Cardiac fibroblast (primary cell): Measurements from ENCODE around the gene LRMDA.

Experiments used
- DNase-seq, 2 donors: peaks; one replicate each; pipeline versions ENCODE4 v3.0.0 to v3.0.0-alpha.2; 2010; ENCODE audit warnings: low read depth in 2 of 2
- H3K4me3 ChIP-seq, 2 donors: replicated peaks in 1 of 2; 1 replicate in 1 of 2; 2 replicates in 1 of 2; pipeline ENCODE4 v1.5.1; 2011; ENCODE audit warnings: low read depth in 2 of 2, low read length in 2 of 2, mild to moderate bottlenecking in 2 of 2, moderate library complexity in 1 of 2
- TF ChIP-seq, protein P1 (sequence below): IDR thresholded peaks from one replicate; pipeline ENCODE4 v1.5.1; 2011; ENCODE audit warnings: low read depth, mild to moderate bottlenecking, low read length, inconsistent platforms

The LRMDA gene

DNA sequence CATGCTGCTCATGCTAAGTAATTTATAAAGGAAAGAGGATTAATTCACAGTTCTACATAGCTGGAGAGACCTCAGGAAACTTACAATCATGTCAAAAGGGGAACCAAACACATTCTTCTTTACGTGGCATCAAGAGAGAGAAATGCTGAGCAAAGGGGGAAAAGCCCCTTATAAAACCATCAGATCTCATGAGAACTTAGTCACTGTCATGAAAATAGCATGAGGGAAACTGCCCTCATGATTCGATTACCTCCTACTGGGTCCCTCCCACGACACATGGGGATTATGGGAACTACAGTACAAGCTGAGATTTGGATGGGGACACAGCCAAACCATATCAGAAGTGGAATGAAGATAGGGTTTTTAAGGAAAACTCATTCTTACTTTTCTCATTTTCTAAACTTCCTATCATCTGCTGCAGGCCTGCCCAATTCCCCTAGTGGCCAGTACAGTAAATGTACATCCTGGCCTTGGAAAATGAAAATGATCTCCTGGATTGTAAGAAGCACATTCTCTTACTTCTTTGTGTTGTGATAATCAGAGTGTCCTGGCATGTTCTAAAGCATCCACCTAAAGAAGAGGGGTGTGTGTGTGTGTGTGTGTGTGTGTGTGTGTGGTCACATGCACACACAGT, 421.5 kb downstream of the LRMDA start:
- H3K4me3 ChIP-seq: no peak overlapping the region
- DNase-seq: peak; percentile 2 to 9
- TF ChIP-seq, protein P1, sequence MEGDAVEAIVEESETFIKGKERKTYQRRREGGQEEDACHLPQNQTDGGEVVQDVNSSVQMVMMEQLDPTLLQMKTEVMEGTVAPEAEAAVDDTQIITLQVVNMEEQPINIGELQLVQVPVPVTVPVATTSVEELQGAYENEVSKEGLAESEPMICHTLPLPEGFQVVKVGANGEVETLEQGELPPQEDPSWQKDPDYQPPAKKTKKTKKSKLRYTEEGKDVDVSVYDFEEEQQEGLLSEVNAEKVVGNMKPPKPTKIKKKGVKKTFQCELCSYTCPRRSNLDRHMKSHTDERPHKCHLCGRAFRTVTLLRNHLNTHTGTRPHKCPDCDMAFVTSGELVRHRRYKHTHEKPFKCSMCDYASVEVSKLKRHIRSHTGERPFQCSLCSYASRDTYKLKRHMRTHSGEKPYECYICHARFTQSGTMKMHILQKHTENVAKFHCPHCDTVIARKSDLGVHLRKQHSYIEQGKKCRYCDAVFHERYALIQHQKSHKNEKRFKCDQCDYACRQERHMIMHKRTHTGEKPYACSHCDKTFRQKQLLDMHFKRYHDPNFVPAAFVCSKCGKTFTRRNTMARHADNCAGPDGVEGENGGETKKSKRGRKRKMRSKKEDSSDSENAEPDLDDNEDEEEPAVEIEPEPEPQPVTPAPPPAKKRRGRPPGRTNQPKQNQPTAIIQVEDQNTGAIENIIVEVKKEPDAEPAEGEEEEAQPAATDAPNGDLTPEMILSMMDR: peak; percentile 46

DNA sequence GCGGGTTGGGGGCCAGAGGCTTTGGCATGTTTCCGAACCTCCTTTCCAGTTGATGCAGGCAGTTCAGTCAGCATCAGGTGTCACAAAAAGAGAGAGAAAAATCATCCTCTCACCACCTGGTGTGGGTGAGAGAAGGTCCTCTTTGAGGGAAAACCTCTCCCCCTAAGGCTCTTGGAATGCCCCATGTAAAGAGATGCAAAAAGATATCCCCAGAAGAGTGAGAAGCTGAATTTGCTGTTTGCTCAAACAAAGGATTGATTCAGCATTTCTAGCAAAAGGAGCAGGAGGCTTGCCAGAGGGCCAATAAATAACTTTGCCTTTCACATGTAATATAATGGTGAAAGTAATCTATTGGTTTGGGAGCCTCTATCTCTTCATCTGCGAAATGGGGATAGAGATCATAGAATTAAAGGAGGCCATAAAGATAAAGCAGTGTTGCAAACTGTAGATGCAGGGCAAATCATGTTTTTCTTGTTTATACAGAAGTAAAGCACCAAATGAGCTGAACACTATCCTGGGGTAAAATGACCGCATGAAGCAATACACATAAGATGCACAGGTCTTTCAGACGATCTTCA, 425.9 kb downstream of the LRMDA start:
- H3K4me3 ChIP-seq: no peak overlapping the region
- TF ChIP-seq, protein P1: no peak
- DNase-seq: no peak

DNA sequence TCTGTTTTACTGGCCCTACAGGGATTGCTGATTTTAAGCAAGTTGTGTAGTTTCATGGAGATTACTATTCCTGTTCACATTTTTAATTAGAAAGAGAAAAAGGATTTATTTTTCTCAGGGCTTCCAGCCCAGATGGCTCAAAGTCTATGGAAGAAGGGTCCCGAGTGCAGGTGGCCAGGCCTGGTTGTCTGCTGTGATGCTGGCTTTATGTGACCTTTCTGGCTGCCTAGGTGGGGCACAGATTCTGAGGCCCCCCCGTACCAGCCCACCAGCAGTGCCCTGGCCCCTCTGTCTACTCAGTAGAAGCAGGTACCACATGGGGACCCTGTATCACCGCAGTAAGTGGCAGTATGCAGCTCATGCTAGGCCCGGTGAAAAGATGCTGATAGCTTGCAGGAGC, 426.5 kb downstream of the LRMDA start:
- TF ChIP-seq, protein P1: no peak
- DNase-seq: no peak
- H3K4me3 ChIP-seq: no peak overlapping the region

- DNase-seq: no peak
- TF ChIP-seq, protein P1: no peak
- no peak overlapping the region for H3K4me3 ChIP-seq
These were observed 426.9 kb downstream of the LRMDA start for GRCh38 chr10:75858339-75858738.

- TF ChIP-seq, protein P1: no peak
- H3K4me3 ChIP-seq: no peak overlapping the region
- DNase-seq: no peak
These were observed 427.7 kb downstream of the LRMDA start for GRCh38 chr10:75859141-75859540.

DNA sequence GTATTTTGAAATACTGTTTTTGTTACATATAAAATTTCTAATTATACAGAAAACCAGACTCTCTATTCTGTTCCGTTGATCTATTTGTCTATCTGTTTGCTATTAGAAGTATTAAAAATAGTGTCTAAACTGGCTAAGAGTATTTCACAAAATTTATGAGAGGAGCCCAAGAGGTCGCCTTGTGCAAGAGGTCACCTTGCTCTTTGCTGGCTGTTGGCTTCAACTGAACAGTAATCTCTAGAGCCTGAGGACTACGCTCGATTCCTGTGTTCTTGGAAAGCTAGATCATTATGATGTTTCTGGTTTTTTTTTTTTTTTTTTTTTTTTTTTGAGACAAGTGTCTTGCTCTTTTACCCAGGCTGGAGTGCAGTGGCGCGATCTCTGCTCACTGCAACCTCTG, 428.6 kb downstream of the LRMDA start:
- TF ChIP-seq, protein P1: no peak
- DNase-seq: no peak
- H3K4me3 ChIP-seq: no peak overlapping the region
